ENCODE data around the gene PPP1R1B.

PPP1R1B gene

DNA sequence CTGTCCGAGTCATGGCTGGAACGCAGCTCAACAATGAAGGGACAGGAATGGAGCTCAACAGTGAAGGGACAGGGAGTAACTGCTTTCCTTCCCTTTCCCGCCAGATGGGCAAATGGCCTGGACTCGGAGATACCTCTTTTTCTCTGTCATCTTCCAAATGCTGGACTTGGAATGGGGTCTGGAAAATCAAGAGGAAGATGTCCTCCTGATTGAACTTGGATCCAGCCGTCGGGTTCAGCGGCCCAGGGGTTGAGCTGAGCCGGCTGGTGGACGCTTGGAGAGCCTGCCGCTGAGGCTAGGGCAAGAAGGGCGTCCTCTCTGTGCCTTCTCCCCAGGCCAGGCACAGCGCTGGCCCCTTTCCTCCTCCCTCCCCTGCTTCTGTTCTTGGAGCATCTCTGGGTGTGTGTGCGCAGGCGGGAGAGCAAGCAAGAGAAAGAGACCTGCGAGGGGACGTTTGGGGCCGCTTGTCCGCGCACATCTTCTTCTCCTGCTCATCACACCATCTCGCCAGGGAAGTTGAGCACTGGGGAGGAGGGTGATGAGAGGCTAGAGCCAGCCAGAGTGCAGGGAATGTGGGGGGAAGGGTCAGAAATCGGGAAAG, 25.7 kb upstream of the PPP1R1B start:
- TF ChIP-seq, protein P1, sequence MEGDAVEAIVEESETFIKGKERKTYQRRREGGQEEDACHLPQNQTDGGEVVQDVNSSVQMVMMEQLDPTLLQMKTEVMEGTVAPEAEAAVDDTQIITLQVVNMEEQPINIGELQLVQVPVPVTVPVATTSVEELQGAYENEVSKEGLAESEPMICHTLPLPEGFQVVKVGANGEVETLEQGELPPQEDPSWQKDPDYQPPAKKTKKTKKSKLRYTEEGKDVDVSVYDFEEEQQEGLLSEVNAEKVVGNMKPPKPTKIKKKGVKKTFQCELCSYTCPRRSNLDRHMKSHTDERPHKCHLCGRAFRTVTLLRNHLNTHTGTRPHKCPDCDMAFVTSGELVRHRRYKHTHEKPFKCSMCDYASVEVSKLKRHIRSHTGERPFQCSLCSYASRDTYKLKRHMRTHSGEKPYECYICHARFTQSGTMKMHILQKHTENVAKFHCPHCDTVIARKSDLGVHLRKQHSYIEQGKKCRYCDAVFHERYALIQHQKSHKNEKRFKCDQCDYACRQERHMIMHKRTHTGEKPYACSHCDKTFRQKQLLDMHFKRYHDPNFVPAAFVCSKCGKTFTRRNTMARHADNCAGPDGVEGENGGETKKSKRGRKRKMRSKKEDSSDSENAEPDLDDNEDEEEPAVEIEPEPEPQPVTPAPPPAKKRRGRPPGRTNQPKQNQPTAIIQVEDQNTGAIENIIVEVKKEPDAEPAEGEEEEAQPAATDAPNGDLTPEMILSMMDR (IDR thresholded peaks at IDR 0.05; ENCODE audit: insufficient read depth, low read length, poor library complexity, severe bottlenecking): no peak
- TF ChIP-seq EZH2phosphoT487 (conservative IDR thresholded peaks at IDR 0.05; ENCODE audit: low read length): no peak
- no peaks in the 10 kb centered on the region for H3F3A ChIP-seq (ENCODE audit: insufficient read depth)

DNA sequence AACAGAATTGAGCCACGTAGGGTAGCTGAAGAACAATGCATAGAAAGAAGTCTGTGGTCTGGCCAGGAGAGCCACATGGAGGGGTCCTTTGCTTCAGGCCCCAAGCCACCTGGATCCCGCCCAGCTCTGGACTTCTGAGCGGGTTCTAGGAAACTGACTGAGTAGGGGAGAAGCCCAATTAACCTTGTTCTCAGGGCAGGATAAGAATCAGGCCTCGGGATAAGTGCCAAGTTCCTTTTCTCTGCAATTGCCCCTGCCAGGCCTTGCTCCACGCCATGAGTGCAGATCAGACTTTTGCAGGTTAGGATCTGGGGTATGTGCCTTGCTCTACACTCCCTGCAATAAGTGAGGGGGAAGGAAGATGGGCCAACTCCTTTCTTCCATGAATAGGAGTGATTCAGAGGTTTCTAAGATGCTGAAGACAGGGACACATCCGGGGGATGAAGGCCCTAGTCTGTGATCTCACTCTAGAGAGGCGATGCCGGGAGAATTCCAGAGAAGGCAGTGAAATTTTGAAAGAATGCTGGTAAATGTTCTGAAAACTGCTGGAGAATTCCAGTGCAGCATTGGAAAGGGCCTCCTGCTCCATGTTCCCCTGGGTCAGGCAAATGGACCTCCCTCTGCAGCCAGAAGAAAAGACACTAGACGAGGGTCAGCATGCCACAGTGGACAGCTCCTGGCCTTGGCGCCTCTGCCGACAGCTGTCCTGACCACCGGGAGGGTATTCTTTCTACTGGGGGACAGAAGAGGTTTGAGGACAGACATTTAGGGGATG, 24.8 kb upstream of the PPP1R1B start:
- Histone ChIP-seq H3K79me2 (ENCODE audit: insufficient read depth, low read length) (no peaks in the 10 kb centered on the region), H3K9me2 (replicated peaks; ENCODE audit: insufficient read depth, low read length) (no peaks in the 10 kb centered on the region), H3K36me3 (ENCODE audit: low read length) (no peaks in the 10 kb centered on the region), H3K4me2 (ENCODE audit: low read depth, low read length, poor library complexity, severe bottlenecking) (no peak overlapping the region), H4K20me1 (ENCODE audit: low read depth, low read length) (no peaks in the 10 kb centered on the region), H3K27ac (ENCODE audit: low read depth, low read length) (no peak overlapping the region), H3K9ac (ENCODE audit: low read length) (no peak overlapping the region), H3K4me3 (ENCODE audit: insufficient read depth, low read length, poor library complexity, severe bottlenecking) (no peak overlapping the region), H3K27me3 (ENCODE audit: low read length) (no peaks in the 10 kb centered on the region), H3K9me3 (ENCODE audit: insufficient read depth, low read length) (no peaks in the 10 kb centered on the region), H2AFZ (ENCODE audit: low read depth, low read length, severe bottlenecking) (no peak overlapping the region), H3F3A (ENCODE audit: insufficient read depth) (no peaks in the 10 kb centered on the region)
- TF ChIP-seq, protein P1 (IDR thresholded peaks at IDR 0.05; ENCODE audit: insufficient read depth, low read length, poor library complexity, severe bottlenecking): no peak
- no peak for TF ChIP-seq EZH2phosphoT487 (conservative IDR thresholded peaks at IDR 0.05; ENCODE audit: low read length)

More for the DNA sequence above, 25.7 kb upstream of the PPP1R1B start:
- Histone ChIP-seq H4K20me1 (ENCODE audit: low read depth, low read length) (no peaks in the 10 kb centered on the region), H2AFZ (ENCODE audit: low read depth, low read length, severe bottlenecking) (no peak overlapping the region), H3K4me2 (ENCODE audit: low read depth, low read length, poor library complexity, severe bottlenecking) (no peak overlapping the region), H3K4me3 (ENCODE audit: insufficient read depth, low read length, poor library complexity, severe bottlenecking) (no peak overlapping the region), H3K9me3 (ENCODE audit: insufficient read depth, low read length) (no peaks in the 10 kb centered on the region), H3K9me2 (replicated peaks; ENCODE audit: insufficient read depth, low read length) (no peaks in the 10 kb centered on the region), H3K79me2 (ENCODE audit: insufficient read depth, low read length) (no peaks in the 10 kb centered on the region), H3K27ac (ENCODE audit: low read depth, low read length) (no peak overlapping the region), H3K27me3 (ENCODE audit: low read length) (no peaks in the 10 kb centered on the region), H3K9ac (ENCODE audit: low read length) (no peak overlapping the region), H3K36me3 (ENCODE audit: low read length) (no peaks in the 10 kb centered on the region)

DNA sequence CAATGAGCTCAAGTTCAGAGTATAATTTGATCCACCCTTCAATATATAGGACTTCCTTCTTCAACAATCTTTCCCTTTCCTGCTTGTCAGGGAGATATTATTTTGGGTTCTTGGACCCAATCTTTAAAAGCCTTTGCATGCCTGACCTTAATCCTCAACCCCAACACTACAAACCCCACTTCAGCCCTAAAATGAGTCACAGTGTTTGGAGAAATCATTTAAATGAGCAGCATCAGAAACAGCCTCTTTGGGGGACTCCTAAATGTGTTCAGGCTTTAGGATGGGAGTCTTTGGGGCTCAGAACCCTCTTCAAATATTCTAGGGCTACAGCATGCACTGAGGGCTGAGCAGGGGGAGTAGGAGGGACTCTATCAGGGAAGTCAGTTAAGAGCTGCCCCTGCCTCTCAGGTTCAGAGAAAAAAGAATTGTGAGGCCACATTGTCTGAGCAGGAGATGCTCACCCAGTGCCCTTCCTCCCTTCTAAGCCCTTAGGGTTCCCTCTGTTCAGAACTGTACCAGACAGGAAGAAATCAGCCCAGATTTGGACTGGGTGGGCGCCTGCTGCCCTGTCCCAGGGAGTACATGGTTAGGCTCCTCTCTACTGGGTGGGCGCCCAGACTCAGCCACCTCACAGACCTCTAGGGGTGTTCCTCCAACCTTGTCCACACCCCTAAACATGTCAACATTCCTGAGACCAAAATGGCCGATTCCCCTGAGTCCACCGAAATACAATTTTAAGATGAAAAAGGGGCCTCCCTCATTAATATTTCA, 24.0 kb upstream of the PPP1R1B start:
- H3K9ac ChIP-seq (ENCODE audit: low read length): no peak overlapping the region
- H3K36me3 ChIP-seq (ENCODE audit: low read length): no peaks in the 10 kb centered on the region
- no peaks in the 10 kb centered on the region for H4K20me1 ChIP-seq (ENCODE audit: low read depth, low read length)
- no peak overlapping the region for H3K4me3 ChIP-seq (ENCODE audit: insufficient read depth, low read length, poor library complexity, severe bottlenecking)
- no peak overlapping the region for H3K4me2 ChIP-seq (ENCODE audit: low read depth, low read length, poor library complexity, severe bottlenecking)
- H3K27me3 ChIP-seq (ENCODE audit: low read length): no peaks in the 10 kb centered on the region
- H3F3A ChIP-seq (ENCODE audit: insufficient read depth): no peaks in the 10 kb centered on the region
- no peaks in the 10 kb centered on the region for H3K9me3 ChIP-seq (ENCODE audit: insufficient read depth, low read length)
- no peak overlapping the region for H3K27ac ChIP-seq (ENCODE audit: low read depth, low read length)
- H3K9me2 ChIP-seq (replicated peaks; ENCODE audit: insufficient read depth, low read length): no peaks in the 10 kb centered on the region
- H3K79me2 ChIP-seq (ENCODE audit: insufficient read depth, low read length): no peaks in the 10 kb centered on the region
- no peak for TF ChIP-seq EZH2phosphoT487 (conservative IDR thresholded peaks at IDR 0.05; ENCODE audit: low read length)
- TF ChIP-seq, protein P1 (IDR thresholded peaks at IDR 0.05; ENCODE audit: insufficient read depth, low read length, poor library complexity, severe bottlenecking): no peak
- H2AFZ ChIP-seq (ENCODE audit: low read depth, low read length, severe bottlenecking): no peak overlapping the region
